DND-41 (cell line): Measurements from ENCODE around the gene RXYLT1.

ENCODE experiments used
- CTCF ChIP-seq: IDR thresholded peaks from 2 replicates; pipeline ENCODE4 v1.5.1; 2012; ENCODE audit warnings: borderline replicate concordance, low read length, moderate library complexity, mild to moderate bottlenecking; ENCODE audit not compliant: poor library complexity, severe bottlenecking; ENCODE audit errors: extremely low read depth
- EZH2 ChIP-seq: IDR thresholded peaks from 3 replicates; pipeline ENCODE4 v1.6.1; 2012; ENCODE audit warnings: borderline replicate concordance, low read depth, mild to moderate bottlenecking, moderate library complexity, low read length, inconsistent platforms; ENCODE audit not compliant: severe bottlenecking

GRCh38 chr12:63855299-63855698, 75.6 kb downstream of the RXYLT1 start:
- no peak for TF ChIP-seq EZH2
- no peak for TF ChIP-seq CTCF
